ENCODE data around the gene CACNA2D4. TPM values are rescaled to one million over a fixed set of nuclear protein-coding genes. Genes with fewer than 3 reads are reported as not detected.
A peak's percentile ranks its signal among the peaks of the same experiment; 100 is the strongest.

Gene CACNA2D4
- total RNA-seq, 4 donors from 2014 or later = 1.5 to 2.6 (median 2.0) TPM

DNA sequence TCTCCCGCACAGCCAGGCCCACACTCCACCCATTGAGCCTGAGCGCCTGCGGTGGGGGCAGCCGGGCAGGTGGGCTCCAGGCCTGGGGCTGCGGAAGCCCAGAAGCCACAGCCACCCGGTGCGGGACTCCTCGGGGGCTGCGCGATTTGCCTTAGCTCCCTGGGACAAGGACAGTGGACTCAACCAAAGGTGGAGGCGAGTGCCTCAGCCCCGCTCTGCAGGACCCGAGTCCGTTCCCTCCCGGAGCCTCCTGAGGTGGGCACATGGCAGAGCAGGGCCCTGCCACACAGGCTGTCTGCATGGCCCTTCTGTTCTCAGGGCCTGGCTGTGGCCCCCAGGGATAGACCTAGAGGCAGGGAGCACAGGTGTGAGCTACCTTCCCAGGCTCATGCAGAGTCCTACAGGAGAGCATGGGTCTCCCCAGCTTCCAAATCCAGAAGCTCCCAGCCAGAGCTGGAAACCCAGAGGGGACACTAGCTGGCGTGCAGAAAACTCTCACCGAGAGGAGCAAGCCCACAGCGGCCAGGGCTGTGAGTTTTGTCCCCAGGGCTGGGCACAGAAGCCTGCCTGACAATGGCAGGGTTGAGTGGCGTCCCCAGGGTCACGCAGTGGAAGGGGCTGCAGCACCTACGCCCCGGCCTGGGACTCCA lies 120.3 kb downstream of the CACNA2D4 start:
- intact Hi-C loops (cut with DNase I) = loop anchor here (2.0 kb wide), 1 partner anchor 143 kb away; no protein-coding TSS in a partner anchor
- Histone ChIP-seq H3K36me3 (no peaks in the 10 kb centered on the region), H3K4me3 (replicated peaks in 1 of 3) (no peak overlapping the region), H3K9me3 (no peaks in the 10 kb centered on the region), H3K4me1 (peaks cover 12 to 28% of the 10 kb centered on the region in 2 donors), H3K27me3 (no peaks in the 10 kb centered on the region), H3K27ac (no peak overlapping the region)
- WGBS, 2 donors = 94% methylated on average over 16 of the region's 22 CpGs; no CpG with 5 or more reads in 1 of the 2 donors
- TF ChIP-seq, protein P1, sequence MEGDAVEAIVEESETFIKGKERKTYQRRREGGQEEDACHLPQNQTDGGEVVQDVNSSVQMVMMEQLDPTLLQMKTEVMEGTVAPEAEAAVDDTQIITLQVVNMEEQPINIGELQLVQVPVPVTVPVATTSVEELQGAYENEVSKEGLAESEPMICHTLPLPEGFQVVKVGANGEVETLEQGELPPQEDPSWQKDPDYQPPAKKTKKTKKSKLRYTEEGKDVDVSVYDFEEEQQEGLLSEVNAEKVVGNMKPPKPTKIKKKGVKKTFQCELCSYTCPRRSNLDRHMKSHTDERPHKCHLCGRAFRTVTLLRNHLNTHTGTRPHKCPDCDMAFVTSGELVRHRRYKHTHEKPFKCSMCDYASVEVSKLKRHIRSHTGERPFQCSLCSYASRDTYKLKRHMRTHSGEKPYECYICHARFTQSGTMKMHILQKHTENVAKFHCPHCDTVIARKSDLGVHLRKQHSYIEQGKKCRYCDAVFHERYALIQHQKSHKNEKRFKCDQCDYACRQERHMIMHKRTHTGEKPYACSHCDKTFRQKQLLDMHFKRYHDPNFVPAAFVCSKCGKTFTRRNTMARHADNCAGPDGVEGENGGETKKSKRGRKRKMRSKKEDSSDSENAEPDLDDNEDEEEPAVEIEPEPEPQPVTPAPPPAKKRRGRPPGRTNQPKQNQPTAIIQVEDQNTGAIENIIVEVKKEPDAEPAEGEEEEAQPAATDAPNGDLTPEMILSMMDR (IDR thresholded peaks at IDR 0.05) = no peak
- no peak for TF ChIP-seq POLR2A (IDR thresholded peaks at IDR 0.05)
- no peak for DNase-seq

DNA sequence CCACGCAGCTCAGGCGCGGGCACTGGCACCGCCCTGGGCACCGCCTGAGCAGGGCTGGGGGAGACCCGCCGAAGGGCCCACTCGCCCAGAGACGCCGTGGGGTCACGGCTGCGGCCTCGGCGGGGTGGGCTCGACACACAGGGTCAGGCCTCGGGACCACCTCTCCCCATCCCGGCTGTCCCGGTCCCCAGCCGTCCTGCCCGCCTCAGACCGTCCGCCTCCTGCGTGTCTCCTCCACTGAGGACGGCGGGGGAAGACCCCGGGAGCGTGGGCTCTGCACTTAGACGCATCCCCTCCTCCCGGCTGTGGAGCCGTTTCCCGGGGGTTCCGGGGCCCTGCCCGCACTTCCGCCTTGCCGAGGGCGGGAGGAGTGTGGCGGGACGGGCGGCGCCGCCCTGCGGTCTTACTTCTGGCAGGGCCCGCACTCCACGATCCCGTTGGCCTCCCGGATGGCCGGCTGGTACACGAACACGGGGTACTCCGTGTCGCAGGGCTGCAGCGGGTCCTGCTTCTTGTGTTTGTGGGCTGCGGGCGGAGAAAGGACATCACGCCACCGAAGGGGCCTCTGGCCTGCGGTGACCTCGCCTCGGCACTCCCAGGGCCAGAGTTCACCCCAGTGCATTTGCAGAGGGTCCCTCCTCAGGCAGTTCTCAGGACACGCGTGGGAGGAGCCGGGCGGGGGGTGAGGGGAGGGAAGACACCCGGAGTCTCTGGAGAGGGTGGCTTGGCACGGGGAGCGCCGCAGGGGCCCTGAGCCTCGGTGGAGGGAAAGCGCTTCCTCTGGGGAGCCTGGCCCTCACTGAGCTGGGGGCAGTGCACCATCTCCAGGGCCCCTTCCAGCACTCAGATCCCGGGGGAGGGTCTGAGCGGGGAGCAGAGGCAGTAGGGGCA lies 121.2 kb downstream of the CACNA2D4 start:
- DNase-seq = peak; percentile 45 to 49
- intact Hi-C loops (cut with DNase I) = loop anchor here (2.0 kb wide), 1 partner anchor 144 kb away; no protein-coding TSS in a partner anchor
- peak overlapping the region; percentile 51 to 67 (median 64) for H3K27ac ChIP-seq
- no peaks in the 10 kb centered on the region for H3K27me3 ChIP-seq
- no peaks in the 10 kb centered on the region for H3K36me3 ChIP-seq
- peaks cover 12 to 28% of the 10 kb centered on the region in 2 donors for H3K4me1 ChIP-seq
- H3K9me3 ChIP-seq = no peaks in the 10 kb centered on the region
- H3K4me3 ChIP-seq (replicated peaks in 1 of 3) = peak overlapping the region; percentile 48 to 79 (median 57)
- WGBS, 2 donors = 15 to 16% methylated on average over 29 to 31 of the region's 71 CpGs
- TF ChIP-seq, protein P1 (IDR thresholded peaks at IDR 0.05) = no peak
- TF ChIP-seq POLR2A (IDR thresholded peaks at IDR 0.05) = peak in 1 of 2 donors; percentile 28

DNA sequence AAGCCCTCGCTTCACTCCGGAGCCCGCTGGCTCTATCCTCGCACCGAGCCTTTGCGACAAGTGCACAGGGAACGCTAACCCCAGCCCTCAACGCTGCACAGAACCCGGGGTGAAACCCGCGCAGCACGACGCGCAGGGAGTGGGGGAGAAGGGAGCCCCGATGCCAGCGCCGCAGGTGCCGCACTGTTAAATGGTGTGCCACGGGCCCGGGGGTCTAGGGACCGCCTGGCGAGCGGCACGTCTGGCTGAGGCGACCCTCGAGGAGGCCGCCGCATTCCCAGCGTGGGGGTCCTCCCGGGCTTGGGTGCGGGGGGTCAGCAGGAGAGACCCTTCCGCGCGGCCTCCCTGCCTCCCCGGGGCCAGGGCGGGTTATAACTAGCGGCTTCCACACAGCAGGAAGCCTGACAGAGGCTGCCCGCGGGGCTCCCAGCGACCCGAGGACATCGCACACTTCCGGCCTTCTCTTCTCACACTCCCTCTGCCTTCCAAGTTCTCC lies 121.9 kb downstream of the CACNA2D4 start:
- DNase-seq = peak; percentile 27 to 34
- 2 to 5% methylated on average over 27 to 30 of the region's 43 CpGs for WGBS, 2 donors
- Histone ChIP-seq H3K9me3 (no peaks in the 10 kb centered on the region), H3K4me3 (replicated peaks in 1 of 3) (peak overlapping the region; percentile 48 to 79 (median 57)), H3K27ac (peak overlapping the region; percentile 43 to 67 (median 51)), H3K4me1 (peaks cover 12 to 28% of the 10 kb centered on the region in 2 donors), H3K27me3 (no peaks in the 10 kb centered on the region), H3K36me3 (no peaks in the 10 kb centered on the region)
- intact Hi-C loops (cut with DNase I) = loop anchor here (2.0 kb wide), 1 partner anchor 144 kb away; no protein-coding TSS in a partner anchor
- TF ChIP-seq, protein P1 (IDR thresholded peaks at IDR 0.05) = no peak
- no peak for TF ChIP-seq POLR2A (IDR thresholded peaks at IDR 0.05)

DNA sequence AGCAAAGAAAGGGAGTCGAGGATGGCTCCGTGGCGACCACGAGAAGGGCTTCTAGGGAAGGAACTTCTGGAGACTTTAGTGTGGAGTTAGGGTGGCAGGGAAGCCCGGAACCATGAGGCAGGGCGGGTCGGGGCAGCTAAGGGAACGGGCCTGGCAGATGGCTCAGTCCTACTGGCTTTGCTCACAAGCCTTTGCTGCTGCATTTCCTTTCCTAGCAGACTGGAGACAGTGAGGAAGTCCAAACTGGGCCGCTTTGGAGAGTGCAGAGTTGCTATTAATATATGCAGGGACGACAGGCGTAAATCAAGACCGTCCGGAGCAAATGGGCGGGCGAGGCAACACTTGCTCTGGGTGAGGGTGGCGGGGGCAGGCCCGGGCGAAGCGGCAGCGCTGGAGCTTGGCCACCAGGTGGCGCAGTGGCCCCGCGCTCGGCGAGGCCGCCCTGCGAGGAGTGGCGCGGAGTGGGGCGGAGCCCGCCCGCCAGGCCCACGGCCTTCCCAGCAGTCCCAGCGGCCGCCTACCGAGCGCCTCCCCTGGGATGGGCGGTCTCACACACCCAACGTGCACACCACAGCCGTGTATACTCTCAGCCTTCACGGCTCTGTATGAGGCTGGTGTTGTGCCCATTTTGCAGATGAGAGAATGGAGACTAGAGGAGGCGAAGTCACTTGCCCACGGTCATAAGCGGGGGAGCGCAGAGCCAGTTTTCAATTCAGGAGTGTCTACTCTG lies 122.5 kb downstream of the CACNA2D4 start:
- Histone ChIP-seq H3K4me3 (replicated peaks in 1 of 3) (peak overlapping the region; percentile 48 to 79 (median 57)), H3K36me3 (no peaks in the 10 kb centered on the region), H3K9me3 (no peaks in the 10 kb centered on the region), H3K27me3 (no peaks in the 10 kb centered on the region), H3K27ac (peak overlapping the region; percentile 43 to 67 (median 51)), H3K4me1 (peaks cover 12 to 28% of the 10 kb centered on the region in 2 donors)
- 9 to 11% methylated on average over 19 to 30 of the region's 45 CpGs for WGBS, 2 donors
- intact Hi-C loops (cut with DNase I) = loop anchor here (2.0 kb wide), 1 partner anchor 145 kb away; no protein-coding TSS in a partner anchor
- peak; percentile 92 to 93 for DNase-seq
- peak; percentile 49 to 67 for TF ChIP-seq POLR2A (IDR thresholded peaks at IDR 0.05)
- TF ChIP-seq, protein P1 (IDR thresholded peaks at IDR 0.05) = peak; percentile 53 to 99 (median 98)

All from thyroid gland (tissue), 4 donors.